Endodermal cell (in vitro differentiated cells): ENCODE data around the gene HHAT. TPM values are rescaled to one million over a fixed set of nuclear protein-coding genes. Genes with fewer than 3 reads are reported as not detected.
A peak's percentile ranks its signal among the peaks of the same experiment; 100 is the strongest.

Experiments used
- DNase-seq: peaks from one replicate; pipeline ENCODE4 v3.0.0-alpha.2; 2017
- H3K27ac ChIP-seq: 2 replicates; pipeline ENCODE4 v1.5.1; 2013; ENCODE audit warnings: mild to moderate bottlenecking, low read depth, low read length, moderate library complexity
- H3K27me3 ChIP-seq: 2 replicates; pipeline ENCODE4 v1.6.1; 2013; ENCODE audit warnings: mild to moderate bottlenecking, low read length, moderate library complexity; ENCODE audit not compliant: insufficient read depth, control insufficient read depth, poor library complexity, severe bottlenecking
- H3K36me3 ChIP-seq: 2 replicates; pipeline ENCODE4 v1.7.0; 2013; ENCODE audit warnings: mild to moderate bottlenecking, low read length, moderate library complexity; ENCODE audit not compliant: control insufficient read depth, insufficient read depth
- H3K4me1 ChIP-seq: one replicate; pipeline ENCODE4 v1.7.0; 2013; ENCODE audit warnings: low read length; ENCODE audit not compliant: control insufficient read depth, insufficient read depth
- H3K4me3 ChIP-seq: 2 replicates; pipeline ENCODE4 v1.5.1; 2013; ENCODE audit warnings: mild to moderate bottlenecking, low read length, moderate library complexity
- H3K9ac ChIP-seq: 2 replicates; pipeline ENCODE4 v1.6.1; 2013; ENCODE audit warnings: mild to moderate bottlenecking, low read length, moderate library complexity; ENCODE audit not compliant: poor library complexity, severe bottlenecking; ENCODE audit errors: extremely low read depth
- H3K9me3 ChIP-seq: 2 replicates; pipeline ENCODE4 v1.6.1; 2013; ENCODE audit warnings: mild to moderate bottlenecking, low read length, moderate library complexity; ENCODE audit not compliant: control insufficient read depth
- H3K27ac Mint-ChIP-seq: 2 replicates; pipeline ENCODE4 v1.8.0; 2020; ENCODE audit warnings: mixed read lengths
- H3K27me3 Mint-ChIP-seq: 2 replicates; pipeline ENCODE4 v1.8.0; 2021; ENCODE audit warnings: mild to moderate bottlenecking, mixed read lengths; ENCODE audit not compliant: insufficient read depth
- H3K36me3 Mint-ChIP-seq: 2 replicates; pipeline ENCODE4 v1.8.0; 2020; ENCODE audit warnings: low read depth, mixed read lengths
- H3K4me1 Mint-ChIP-seq: 2 replicates; pipeline ENCODE4 v1.8.0; 2020; ENCODE audit warnings: mixed read lengths
- H3K4me3 Mint-ChIP-seq: 2 replicates; pipeline ENCODE4 v1.8.0; 2020; ENCODE audit warnings: mild to moderate bottlenecking, moderate library complexity, mixed read lengths
- H3K9me3 Mint-ChIP-seq: 2 replicates; pipeline ENCODE4 v1.8.0; 2020; ENCODE audit warnings: mild to moderate bottlenecking, mixed read lengths
- WGBS, 2 experiments: methylation state at CpG; one replicate each; pipeline versions ENCODE4 v1.1.5 to v1.1.7; 2013; ENCODE audit warnings: missing lambda C conversion rate in 2 of 2, mixed read lengths in 1 of 2; ENCODE audit not compliant: insufficient coverage in 1 of 2, insufficient read length in 1 of 2; 5-methylcytosine and 5-hydroxymethylcytosine counted together
- total RNA-seq, 2 donors: library from RNA; stranded (reverse); fragmentation: NEBNext Ultra II Directional in 1 of 2; extraction: Animal tissue kit (Norgen Biotek cat#: 25700) in 1 of 2; gene quantifications; 2 replicates in 1 of 2; 3 replicates in 1 of 2; pipeline ENCODE4 v1.2.1, GENCODE V29; 2021
- TF ChIP-seq, protein P1 (sequence below): fragments of 200-600 bp; sonication (generic); conservative IDR thresholded peaks from 2 replicates; pipeline ENCODE4 v1.5.0; 2021; ENCODE audit warnings: antibody characterized with exemption, mild to moderate bottlenecking

HHAT gene
- total RNA-seq, 2 donors from 2014 or later = 6.9 to 9.8 TPM

DNA sequence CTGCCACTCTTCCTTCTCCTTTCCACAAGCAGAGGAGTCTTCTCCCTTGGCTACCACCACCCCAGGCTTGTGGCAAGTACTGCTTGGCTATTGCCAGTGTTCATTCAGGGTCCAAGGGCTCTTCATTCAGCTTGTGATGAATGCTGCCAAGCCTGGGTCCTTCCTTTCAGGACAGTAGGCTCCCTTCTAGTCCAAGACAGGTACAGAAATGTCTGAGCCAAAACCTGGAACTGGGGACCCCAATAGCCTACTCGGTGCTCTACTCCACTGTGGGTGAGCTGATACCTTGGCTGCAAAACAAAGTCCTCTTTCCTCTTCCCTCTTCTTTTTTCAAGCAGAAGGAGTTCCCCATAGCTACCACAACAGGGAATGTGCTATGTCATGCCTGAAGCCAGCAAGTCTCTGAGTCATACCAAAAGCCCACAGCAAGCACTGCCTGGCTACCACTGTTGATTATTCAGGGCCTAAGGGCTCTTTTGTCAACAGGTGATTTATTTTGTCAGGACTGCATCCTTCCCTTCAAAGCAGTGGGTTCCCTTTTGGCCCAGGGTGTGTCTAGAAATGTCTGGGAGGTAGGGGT, 268.9 kb downstream of the HHAT start:
- no peak overlapping the region for H3K4me3 ChIP-seq
- DNase-seq = peak; percentile 68
- H3K4me1 ChIP-seq = no peaks in the 10 kb centered on the region
- H3K9ac ChIP-seq = no peak overlapping the region
- H3K27me3 ChIP-seq = no peaks in the 10 kb centered on the region
- Mint-ChIP-seq H3K27ac (no peak overlapping the region), H3K4me3 (no peak overlapping the region), H3K27me3 (no peaks in the 10 kb centered on the region), H3K36me3 (no peaks in the 10 kb centered on the region), H3K4me1 (no peaks in the 10 kb centered on the region), H3K9me3 (no peaks in the 10 kb centered on the region)
- TF ChIP-seq, protein P1, sequence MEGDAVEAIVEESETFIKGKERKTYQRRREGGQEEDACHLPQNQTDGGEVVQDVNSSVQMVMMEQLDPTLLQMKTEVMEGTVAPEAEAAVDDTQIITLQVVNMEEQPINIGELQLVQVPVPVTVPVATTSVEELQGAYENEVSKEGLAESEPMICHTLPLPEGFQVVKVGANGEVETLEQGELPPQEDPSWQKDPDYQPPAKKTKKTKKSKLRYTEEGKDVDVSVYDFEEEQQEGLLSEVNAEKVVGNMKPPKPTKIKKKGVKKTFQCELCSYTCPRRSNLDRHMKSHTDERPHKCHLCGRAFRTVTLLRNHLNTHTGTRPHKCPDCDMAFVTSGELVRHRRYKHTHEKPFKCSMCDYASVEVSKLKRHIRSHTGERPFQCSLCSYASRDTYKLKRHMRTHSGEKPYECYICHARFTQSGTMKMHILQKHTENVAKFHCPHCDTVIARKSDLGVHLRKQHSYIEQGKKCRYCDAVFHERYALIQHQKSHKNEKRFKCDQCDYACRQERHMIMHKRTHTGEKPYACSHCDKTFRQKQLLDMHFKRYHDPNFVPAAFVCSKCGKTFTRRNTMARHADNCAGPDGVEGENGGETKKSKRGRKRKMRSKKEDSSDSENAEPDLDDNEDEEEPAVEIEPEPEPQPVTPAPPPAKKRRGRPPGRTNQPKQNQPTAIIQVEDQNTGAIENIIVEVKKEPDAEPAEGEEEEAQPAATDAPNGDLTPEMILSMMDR = no peak
- no peaks in the 10 kb centered on the region for H3K9me3 ChIP-seq
- 33 to 88% methylated on average over 1 of the region's 1 CpG for WGBS, 2 experiments
- H3K27ac ChIP-seq = no peak overlapping the region
- H3K36me3 ChIP-seq = no peaks in the 10 kb centered on the region

DNA sequence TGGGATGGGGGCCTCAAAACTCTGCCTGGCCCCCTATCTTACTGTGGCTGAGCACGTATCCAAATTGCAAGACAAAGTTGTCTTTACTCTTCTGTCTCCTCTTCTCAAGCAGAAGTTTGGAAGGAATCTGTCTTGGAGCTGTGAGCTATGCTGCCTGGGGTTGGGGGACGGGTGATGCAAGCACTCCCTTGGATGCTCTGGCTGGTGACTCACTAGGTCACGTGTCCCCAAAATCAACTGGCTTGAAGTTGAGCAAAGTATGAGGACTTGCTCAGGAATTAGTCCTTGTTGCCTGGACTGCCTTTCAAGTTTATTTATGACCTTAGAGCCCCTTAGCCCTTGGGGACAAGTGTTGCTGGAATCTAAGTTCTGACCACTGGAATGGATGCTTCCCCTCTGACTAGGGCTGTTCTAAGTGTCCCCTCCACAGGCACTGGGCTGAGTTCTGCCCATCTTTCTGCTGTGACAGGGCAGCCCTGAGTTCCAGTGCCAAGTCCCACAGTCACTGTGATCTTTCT, 269.5 kb downstream of the HHAT start:
- peak; percentile 57 for DNase-seq
- no peaks in the 10 kb centered on the region for H3K4me1 Mint-ChIP-seq
- Histone ChIP-seq H3K27ac (no peak overlapping the region), H3K27me3 (no peaks in the 10 kb centered on the region), H3K9ac (no peak overlapping the region), H3K4me3 (no peak overlapping the region), H3K36me3 (no peaks in the 10 kb centered on the region), H3K9me3 (no peaks in the 10 kb centered on the region), H3K4me1 (no peaks in the 10 kb centered on the region)
- 71 to 83% methylated on average over 2 to 3 of the region's 3 CpGs for WGBS, 2 experiments
- H3K4me3 Mint-ChIP-seq = no peak overlapping the region
- no peaks in the 10 kb centered on the region for H3K36me3 Mint-ChIP-seq
- H3K27ac Mint-ChIP-seq = no peak overlapping the region
- H3K9me3 Mint-ChIP-seq = no peaks in the 10 kb centered on the region
- TF ChIP-seq, protein P1 = no peak
- no peaks in the 10 kb centered on the region for H3K27me3 Mint-ChIP-seq

DNA sequence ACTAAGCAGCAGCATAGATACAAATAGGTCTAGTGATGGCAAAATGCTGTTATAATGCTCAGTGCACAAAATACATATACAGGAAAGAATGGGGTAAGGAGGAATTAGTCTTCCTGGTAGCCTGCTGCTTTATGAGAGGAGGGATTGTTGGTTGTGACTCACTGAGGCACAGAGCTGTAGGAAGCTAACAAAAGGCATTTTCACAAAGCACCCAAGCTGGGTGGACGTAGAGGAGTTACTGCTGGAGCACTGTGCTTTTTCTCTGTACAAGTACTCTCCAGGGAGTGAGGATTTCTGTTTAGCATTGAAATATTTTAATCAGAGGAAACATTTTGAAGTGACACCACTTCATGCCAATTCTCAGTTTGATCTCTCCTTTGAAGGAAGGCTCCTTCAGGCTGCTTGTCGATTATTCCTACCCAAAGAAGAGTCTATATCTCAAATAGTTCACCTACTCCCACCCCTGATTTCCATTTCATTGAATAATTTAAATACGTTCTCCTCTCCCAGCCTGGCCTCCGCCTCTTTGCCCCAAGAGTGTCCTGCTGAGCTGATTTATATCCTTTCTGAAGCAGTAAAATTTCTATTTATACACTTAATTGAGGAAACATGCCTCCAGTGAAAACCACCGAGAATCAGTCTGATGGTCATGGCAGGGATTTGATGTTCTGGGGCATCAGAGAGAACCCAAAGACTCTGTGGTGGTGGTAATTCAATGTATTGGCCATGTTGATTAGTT, 271.9 kb downstream of the HHAT start:
- no peaks in the 10 kb centered on the region for H3K27me3 Mint-ChIP-seq
- Histone ChIP-seq H3K9me3 (no peaks in the 10 kb centered on the region), H3K4me3 (no peak overlapping the region), H3K9ac (no peak overlapping the region), H3K4me1 (no peaks in the 10 kb centered on the region), H3K36me3 (no peaks in the 10 kb centered on the region), H3K27me3 (no peaks in the 10 kb centered on the region), H3K27ac (no peak overlapping the region)
- H3K27ac Mint-ChIP-seq = no peak overlapping the region
- no peaks in the 10 kb centered on the region for H3K36me3 Mint-ChIP-seq
- WGBS, 2 experiments = 85 to 92% methylated on average over 2 to 5 of the region's 5 CpGs
- no peaks in the 10 kb centered on the region for H3K4me1 Mint-ChIP-seq
- TF ChIP-seq, protein P1 = no peak
- no peak for DNase-seq
- H3K4me3 Mint-ChIP-seq = no peak overlapping the region
- no peaks in the 10 kb centered on the region for H3K9me3 Mint-ChIP-seq
